ENCODE data around the gene MYO18B.

DNA sequence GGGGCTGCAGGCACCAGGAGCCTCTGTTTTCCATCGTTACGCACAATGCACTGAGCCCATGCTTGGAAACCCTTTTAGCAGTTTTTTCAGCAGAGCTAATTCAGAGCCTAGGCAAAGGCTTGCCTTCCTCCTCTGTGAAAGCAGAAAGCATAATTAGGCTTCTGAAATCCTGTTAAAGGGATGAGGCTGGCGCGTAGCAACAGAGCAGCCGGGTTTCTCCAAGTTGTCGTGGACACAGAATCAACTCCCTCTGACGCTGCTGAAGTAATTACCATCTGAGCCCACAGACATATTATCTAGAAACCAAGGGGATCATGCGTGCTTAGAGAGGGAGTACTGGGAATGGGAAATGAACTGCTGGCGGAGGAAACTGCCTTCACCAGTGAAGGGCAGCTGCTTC is 85.4 kb downstream of the MYO18B start:
- TF ChIP-seq, protein P1, sequence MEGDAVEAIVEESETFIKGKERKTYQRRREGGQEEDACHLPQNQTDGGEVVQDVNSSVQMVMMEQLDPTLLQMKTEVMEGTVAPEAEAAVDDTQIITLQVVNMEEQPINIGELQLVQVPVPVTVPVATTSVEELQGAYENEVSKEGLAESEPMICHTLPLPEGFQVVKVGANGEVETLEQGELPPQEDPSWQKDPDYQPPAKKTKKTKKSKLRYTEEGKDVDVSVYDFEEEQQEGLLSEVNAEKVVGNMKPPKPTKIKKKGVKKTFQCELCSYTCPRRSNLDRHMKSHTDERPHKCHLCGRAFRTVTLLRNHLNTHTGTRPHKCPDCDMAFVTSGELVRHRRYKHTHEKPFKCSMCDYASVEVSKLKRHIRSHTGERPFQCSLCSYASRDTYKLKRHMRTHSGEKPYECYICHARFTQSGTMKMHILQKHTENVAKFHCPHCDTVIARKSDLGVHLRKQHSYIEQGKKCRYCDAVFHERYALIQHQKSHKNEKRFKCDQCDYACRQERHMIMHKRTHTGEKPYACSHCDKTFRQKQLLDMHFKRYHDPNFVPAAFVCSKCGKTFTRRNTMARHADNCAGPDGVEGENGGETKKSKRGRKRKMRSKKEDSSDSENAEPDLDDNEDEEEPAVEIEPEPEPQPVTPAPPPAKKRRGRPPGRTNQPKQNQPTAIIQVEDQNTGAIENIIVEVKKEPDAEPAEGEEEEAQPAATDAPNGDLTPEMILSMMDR (IDR thresholded peaks at IDR 0.05): no peak
- TF ChIP-seq POLR2A (IDR thresholded peaks at IDR 0.05): no peak

Measured in right lobe of liver (tissue), 4 donors.